ENCODE results near the gene UVRAG.

UVRAG gene

DNA sequence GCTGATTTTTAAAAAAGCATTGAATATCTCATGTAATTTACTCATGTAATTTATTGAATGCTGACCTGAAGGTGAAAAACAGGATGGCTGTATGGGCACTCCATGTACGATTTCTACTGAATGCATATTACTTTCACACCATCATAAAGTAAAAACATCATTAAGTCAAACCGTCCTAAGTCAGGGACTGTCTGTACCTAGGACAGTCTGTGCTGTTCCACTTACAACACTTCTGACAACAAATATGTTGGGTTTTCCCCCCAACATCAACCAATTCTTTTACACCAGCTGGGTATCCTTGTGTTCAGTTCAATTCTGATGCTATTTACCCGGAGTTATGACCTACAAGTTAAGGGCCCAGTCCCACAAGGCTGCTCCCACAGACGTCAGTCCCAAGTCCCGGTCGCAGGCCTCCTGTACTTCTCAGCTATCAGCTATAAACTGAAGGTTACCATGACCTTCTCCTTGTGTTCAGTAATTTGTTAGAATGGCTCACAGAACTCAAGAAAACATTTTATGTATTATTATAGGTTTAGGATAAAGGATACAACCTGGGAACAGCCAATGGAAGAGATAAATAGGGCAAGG is 17.0 kb downstream of the UVRAG start:
- TF ChIP-seq, protein P1, sequence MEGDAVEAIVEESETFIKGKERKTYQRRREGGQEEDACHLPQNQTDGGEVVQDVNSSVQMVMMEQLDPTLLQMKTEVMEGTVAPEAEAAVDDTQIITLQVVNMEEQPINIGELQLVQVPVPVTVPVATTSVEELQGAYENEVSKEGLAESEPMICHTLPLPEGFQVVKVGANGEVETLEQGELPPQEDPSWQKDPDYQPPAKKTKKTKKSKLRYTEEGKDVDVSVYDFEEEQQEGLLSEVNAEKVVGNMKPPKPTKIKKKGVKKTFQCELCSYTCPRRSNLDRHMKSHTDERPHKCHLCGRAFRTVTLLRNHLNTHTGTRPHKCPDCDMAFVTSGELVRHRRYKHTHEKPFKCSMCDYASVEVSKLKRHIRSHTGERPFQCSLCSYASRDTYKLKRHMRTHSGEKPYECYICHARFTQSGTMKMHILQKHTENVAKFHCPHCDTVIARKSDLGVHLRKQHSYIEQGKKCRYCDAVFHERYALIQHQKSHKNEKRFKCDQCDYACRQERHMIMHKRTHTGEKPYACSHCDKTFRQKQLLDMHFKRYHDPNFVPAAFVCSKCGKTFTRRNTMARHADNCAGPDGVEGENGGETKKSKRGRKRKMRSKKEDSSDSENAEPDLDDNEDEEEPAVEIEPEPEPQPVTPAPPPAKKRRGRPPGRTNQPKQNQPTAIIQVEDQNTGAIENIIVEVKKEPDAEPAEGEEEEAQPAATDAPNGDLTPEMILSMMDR (IDR thresholded peaks at IDR 0.05; ENCODE audit: control insufficient read depth, insufficient read depth, low read depth, low read length, missing control alignments) = no peak

DNA sequence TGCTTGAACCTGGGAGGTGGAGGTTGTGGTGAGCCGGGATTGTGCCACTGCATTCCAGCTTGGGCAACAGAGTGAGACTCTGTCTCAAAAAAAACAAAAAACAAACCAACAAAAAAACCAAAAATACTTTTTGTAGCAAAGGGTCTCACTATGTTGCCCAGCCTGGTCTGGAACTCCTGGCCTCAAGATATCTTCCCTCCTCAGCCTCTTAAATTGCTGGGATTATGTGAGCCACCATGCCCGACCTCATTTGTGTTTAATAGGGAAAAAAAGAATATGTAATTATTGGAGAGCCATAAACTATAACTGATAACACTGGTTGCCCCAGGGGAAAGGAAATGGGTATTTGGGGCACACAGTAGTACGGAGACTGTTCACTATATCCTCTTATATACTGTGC is 19.7 kb downstream of the UVRAG start:
- no peak overlapping the region for H3K4me3 ChIP-seq (ENCODE audit: control insufficient read depth, low read depth, low read length)
- no peak for DNase-seq (ENCODE audit: low read depth)
- TF ChIP-seq, protein P1 (IDR thresholded peaks at IDR 0.05; ENCODE audit: control insufficient read depth, insufficient read depth, low read depth, low read length, missing control alignments) = no peak

More for the DNA sequence above, 17.0 kb downstream of the UVRAG start:
- no peak overlapping the region for H3K4me3 ChIP-seq (ENCODE audit: control insufficient read depth, low read depth, low read length)
- DNase-seq (ENCODE audit: low read depth) = no peak

- DNase-seq (ENCODE audit: low read depth) = no peak
- TF ChIP-seq, protein P1 (IDR thresholded peaks at IDR 0.05; ENCODE audit: control insufficient read depth, insufficient read depth, low read depth, low read length, missing control alignments) = no peak
- H3K4me3 ChIP-seq (ENCODE audit: control insufficient read depth, low read depth, low read length) = no peak overlapping the region
Measured at GRCh38 chr11:75836417-75836816, 21.4 kb downstream of the UVRAG start.

GRCh38 chr11:75839851-75840250 is 24.8 kb downstream of the UVRAG start:
- TF ChIP-seq, protein P1 (IDR thresholded peaks at IDR 0.05; ENCODE audit: control insufficient read depth, insufficient read depth, low read depth, low read length, missing control alignments) = no peak
- no peak overlapping the region for H3K4me3 ChIP-seq (ENCODE audit: control insufficient read depth, low read depth, low read length)
- no peak for DNase-seq (ENCODE audit: low read depth)

- H3K4me3 ChIP-seq (ENCODE audit: control insufficient read depth, low read depth, low read length) = no peak overlapping the region
- DNase-seq (ENCODE audit: low read depth) = no peak
- TF ChIP-seq, protein P1 (IDR thresholded peaks at IDR 0.05; ENCODE audit: control insufficient read depth, insufficient read depth, low read depth, low read length, missing control alignments) = no peak
Measured at GRCh38 chr11:75840522-75840921, 25.5 kb downstream of the UVRAG start.

DNA sequence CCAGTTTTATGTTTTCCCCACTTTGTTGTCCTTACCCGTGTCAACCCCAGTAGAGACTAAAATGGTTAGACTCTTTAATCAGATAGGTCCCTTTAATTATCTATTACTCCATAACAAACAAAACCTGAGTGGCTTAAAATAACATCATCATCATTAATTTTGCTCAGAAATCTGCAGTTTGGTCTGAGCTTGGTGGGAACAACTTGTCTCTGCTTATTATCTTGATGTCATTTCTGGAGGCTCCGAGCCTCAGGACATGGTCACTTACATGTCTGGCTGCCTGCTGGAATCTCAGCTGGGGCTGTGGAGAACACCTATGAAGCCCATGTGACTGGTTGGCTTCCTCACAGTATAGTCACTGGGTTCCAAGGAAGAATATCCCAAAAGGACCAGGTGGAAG is 26.7 kb downstream of the UVRAG start:
- H3K4me3 ChIP-seq (ENCODE audit: control insufficient read depth, low read depth, low read length) = no peak overlapping the region
- TF ChIP-seq, protein P1 (IDR thresholded peaks at IDR 0.05; ENCODE audit: control insufficient read depth, insufficient read depth, low read depth, low read length, missing control alignments) = no peak
- no peak for DNase-seq (ENCODE audit: low read depth)

Data from AG09309 (cell line).